Stimulated activated CD4-positive, alpha-beta T cell treated with anti-CD3 and anti-CD28 coated beads, TNF-alpha, amount 100 ng/mL, for 1 hour (primary cell): ENCODE data around the gene EXD1.

Experiments
- DNase-seq, 3 donors: peaks; one replicate each; pipeline ENCODE4 v3.0.0-alpha.2; 2020; ENCODE audit warnings: low read depth in 3 of 3, low spot score in 1 of 3

EXD1 gene

GRCh38 chr15:41231422-41232226 is 1.1 kb upstream of the EXD1 start:
- DNase-seq, result no peak

- no peak for DNase-seq
Observed at GRCh38 chr15:41230345-41230649, 260 bp downstream of the EXD1 start.

GRCh38 chr15:41219381-41219780 is 11.2 kb downstream of the EXD1 start:
- DNase-seq, result no peak

GRCh38 chr15:41218851-41219250 is 11.7 kb downstream of the EXD1 start:
- DNase-seq, result no peak

GRCh38 chr15:41215708-41216107 is 14.8 kb downstream of the EXD1 start:
- no peak for DNase-seq

GRCh38 chr15:41207687-41208448 is 22.7 kb downstream of the EXD1 start:
- DNase-seq, result no peak

- DNase-seq, result no peak
Observed at GRCh38 chr15:41205315-41205714, 25.2 kb downstream of the EXD1 start.

- no peak for DNase-seq
Observed at GRCh38 chr15:41203395-41203794, 27.2 kb downstream of the EXD1 start.

- no peak for DNase-seq
Observed at GRCh38 chr15:41199470-41199869, 31.1 kb downstream of the EXD1 start.

- no peak for DNase-seq
Observed at GRCh38 chr15:41194444-41194843, 36.1 kb downstream of the EXD1 start.

- no peak for DNase-seq
Observed at GRCh38 chr15:41183581-41183980, 47.0 kb downstream of the EXD1 start.

- no peak for DNase-seq
Observed at GRCh38 chr15:41182266-41182665, 48.3 kb downstream of the EXD1 start.

GRCh38 chr15:41180206-41180789 is 50.3 kb downstream of the EXD1 start:
- DNase-seq, result no peak

GRCh38 chr15:41169781-41170180 is 60.8 kb downstream of the EXD1 start:
- DNase-seq, result no peak

GRCh38 chr15:41169086-41169485 is 61.5 kb downstream of the EXD1 start:
- no peak for DNase-seq

GRCh38 chr15:41161736-41162135 is 68.8 kb downstream of the EXD1 start:
- no peak for DNase-seq

- DNase-seq, result no peak
Observed at GRCh38 chr15:41161336-41161735, 69.2 kb downstream of the EXD1 start.

GRCh38 chr15:41160639-41161315 is 69.8 kb downstream of the EXD1 start:
- no peak for DNase-seq

- no peak for DNase-seq
Observed at GRCh38 chr15:41154412-41154811, 76.1 kb downstream of the EXD1 start.

- DNase-seq, result no peak
Observed at GRCh38 chr15:41153733-41154132, 76.8 kb downstream of the EXD1 start.

GRCh38 chr15:41151451-41152005 is 79.0 kb downstream of the EXD1 start:
- no peak for DNase-seq
